GM18951 (cell line): ENCODE data around the gene SH3GL1.
"Not testable (repeated sequence)": the region's sequence is repeated elsewhere in the genome, so short reads cannot be mapped to it uniquely, and the experiment has no call there.

Experiments used
- POLR2A ChIP-seq: IDR thresholded peaks from 4 replicates; pipeline ENCODE4 v1.6.1; 2011; ENCODE audit warnings: mild to moderate bottlenecking; ENCODE audit not compliant: insufficient read length, insufficient read depth; ENCODE audit errors: extremely low read depth
- in situ Hi-C: fragments of 300-500 bp; cut with MboI; formaldehyde crosslinking; loops from one replicate; pipeline ENCODE4 v1.12.0; 2022; ENCODE audit warnings: low sequenced_read_pairs, mixed read lengths, inconsistent platforms; ENCODE audit not compliant: unreplicated experiment

The SH3GL1 gene

DNA sequence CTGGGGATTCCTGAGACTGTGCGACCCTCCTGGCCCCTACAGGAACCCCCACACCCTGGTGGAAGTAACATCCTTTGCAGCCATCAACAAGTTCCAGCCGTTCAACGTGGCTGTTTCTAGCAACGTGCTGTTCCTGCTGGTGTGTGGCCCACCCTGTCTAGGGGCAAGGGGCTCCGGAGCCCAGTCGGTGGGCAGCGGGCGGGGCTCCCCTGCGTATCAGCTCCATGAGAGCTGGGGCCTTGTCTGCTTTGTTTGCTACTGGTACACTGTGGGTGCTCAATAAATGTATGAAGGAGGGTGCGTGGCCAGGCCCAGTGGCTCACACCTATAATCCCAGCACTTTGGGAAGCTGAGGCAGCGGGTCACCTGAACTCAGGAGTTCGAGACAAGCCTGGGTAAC, 46.1 kb downstream of the SH3GL1 start:
- in situ Hi-C loops, result no loop called here
- TF ChIP-seq POLR2A, result no peak

DNA sequence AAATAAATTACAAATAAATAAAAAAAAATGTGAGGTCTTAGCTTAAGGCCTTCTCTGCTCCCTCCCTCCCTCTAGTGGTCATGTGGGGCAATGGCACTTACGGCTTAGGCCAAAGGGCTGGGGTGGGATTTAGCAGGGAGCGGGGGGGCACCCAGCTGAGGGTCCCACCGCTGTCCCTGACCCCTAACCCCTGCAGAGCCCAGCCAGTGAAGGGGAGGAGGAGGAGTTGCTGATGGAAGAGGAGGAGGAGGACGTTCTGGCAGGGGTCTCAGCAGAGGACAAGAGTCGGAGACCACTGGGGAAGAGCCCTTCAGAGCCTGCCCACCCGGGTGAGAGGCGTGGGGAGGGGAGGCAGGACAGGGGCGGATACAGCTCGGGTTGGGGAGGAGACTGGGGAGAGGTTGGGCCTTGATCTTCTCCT, 47.6 kb downstream of the SH3GL1 start:
- TF ChIP-seq POLR2A, result no peak
- in situ Hi-C loops, result no loop called here

DNA sequence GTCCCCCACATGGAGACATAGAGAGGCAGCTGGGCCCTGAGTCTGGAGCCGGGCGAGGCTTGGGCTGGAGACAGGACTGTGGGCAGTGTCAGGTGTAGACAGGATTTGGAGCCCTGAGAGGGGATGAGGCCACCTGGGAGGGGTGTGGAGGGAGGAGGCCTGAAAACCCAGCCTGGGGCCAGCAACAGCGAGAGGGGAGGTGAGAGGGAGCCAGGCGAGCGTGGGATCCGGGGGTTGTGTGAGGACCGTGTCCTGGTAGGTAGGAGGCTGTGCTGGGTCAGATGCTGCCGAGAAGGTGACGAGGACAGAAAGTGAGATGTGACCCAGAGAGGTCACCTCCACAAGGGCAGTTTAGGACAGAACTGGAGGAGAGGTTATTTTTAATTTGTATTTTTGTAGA, 49.6 kb downstream of the SH3GL1 start:
- no peak for TF ChIP-seq POLR2A
- in situ Hi-C loops, result no loop called here

DNA sequence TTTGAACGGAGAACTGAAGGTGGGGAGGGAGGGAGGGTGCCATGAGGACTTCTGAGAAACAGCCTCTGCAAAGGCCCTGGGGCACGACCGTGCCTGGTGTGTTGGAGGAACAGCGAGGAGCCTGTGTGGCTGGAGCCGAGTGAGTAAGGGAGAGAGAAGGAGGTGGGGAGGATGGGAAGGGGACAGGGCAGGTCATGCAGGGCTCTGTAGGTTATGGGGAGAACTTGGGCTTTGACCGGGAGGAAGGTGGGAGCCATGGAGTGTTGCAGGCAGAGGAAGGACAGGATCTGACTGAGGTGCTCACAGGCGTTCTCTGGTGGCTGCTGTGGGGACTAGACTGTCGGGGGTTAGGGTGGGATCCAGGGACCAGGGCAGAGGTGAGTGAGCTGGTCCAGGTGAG, 50.2 kb downstream of the SH3GL1 start:
- TF ChIP-seq POLR2A, result no peak
- in situ Hi-C loops, result no loop called here

DNA sequence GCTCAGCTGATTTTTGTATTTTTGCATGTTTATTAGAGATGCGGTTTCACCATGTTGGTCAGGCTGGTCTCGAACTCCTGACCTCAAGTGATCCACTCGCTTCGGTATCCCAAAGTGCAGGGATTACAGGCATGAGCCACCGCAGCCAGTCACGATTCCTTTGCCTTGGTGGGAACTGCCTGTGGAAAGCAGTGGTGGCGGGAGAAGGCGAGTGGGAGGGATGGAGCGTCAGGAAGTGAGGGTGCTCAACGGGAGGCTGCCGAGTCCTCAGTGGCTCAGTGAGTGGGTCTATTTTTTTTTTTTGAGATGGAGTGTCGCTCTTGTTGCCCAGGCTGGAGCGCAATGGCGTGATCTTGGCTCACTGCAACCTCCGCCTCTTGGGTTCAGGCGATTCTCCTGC, 51.1 kb downstream of the SH3GL1 start:
- in situ Hi-C loops, result not testable (repeated sequence)

DNA sequence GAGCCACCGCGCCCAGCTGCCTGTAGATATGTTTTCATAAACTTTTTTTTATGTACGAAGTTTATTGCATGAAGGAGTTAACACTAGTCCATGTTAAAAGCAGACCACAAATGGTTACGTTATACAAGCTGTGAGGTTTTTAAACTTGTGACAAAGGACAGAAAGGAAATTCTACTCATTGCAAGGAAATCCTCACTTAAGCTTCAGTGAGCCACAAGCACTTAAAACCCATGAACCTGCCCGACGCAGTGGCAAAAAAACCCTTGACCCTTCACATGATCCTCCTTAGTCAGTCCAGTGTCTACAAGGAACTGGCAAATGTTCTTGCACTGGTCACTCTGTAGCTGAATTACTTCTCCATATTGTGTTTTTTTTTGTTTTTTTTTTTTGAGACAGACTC, 52.8 kb downstream of the SH3GL1 start:
- no peak for TF ChIP-seq POLR2A
- in situ Hi-C loops, result no loop called here

DNA sequence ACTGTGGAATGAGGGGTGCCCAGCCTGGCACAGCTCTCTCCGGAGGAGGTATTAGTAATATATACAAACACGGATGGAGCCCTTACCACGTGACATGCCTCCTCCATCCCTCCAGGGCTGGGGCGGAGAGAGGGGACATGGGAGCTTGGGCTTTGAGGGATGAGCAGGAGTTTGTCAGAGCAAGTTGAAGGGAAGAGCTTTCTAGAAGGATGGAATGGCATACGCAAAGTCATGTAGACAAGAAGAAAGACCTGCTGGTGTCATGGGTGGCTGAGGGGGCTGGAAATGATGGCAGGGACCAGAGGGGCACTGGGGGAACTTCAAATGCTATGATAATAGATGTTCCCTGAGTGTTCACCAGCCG, 54.3 kb downstream of the SH3GL1 start:
- in situ Hi-C loops, result no loop called here

DNA sequence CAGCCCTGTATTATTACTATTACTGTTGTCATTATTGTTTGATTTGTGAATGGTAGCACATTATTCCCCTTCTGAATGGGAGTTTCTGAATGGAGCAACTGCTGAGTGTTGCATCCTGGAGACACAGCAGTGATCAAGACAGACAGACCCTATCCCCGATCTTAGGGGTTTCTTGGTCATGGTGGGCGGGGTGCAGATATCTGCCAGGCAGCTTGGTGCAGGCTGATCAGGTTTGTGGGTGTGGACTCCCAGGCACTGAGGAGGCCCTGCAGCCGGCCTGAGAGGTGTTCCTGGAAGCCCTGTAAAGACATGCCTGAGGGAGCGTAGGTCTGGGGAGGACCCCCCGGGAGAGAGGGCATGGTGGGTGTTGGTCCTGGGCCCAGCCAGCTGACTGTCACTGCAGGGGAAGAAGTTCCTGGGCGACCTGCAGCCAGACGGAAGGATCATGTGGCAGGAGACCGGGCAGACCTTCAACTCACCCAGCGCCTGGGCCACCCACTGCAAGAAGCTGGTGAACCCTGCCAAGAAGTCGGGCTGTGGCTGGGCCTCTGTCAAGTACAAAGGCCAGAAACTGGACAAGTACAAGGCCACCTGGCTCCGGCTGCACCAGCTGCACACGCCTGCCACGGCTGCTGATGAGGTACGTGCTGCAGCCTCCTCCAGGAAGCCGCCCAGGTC, 54.9 kb downstream of the SH3GL1 start:
- no peak for TF ChIP-seq POLR2A
- in situ Hi-C loops, result no loop called here

More for the DNA sequence above, 54.3 kb downstream of the SH3GL1 start:
- TF ChIP-seq POLR2A, result no peak

DNA sequence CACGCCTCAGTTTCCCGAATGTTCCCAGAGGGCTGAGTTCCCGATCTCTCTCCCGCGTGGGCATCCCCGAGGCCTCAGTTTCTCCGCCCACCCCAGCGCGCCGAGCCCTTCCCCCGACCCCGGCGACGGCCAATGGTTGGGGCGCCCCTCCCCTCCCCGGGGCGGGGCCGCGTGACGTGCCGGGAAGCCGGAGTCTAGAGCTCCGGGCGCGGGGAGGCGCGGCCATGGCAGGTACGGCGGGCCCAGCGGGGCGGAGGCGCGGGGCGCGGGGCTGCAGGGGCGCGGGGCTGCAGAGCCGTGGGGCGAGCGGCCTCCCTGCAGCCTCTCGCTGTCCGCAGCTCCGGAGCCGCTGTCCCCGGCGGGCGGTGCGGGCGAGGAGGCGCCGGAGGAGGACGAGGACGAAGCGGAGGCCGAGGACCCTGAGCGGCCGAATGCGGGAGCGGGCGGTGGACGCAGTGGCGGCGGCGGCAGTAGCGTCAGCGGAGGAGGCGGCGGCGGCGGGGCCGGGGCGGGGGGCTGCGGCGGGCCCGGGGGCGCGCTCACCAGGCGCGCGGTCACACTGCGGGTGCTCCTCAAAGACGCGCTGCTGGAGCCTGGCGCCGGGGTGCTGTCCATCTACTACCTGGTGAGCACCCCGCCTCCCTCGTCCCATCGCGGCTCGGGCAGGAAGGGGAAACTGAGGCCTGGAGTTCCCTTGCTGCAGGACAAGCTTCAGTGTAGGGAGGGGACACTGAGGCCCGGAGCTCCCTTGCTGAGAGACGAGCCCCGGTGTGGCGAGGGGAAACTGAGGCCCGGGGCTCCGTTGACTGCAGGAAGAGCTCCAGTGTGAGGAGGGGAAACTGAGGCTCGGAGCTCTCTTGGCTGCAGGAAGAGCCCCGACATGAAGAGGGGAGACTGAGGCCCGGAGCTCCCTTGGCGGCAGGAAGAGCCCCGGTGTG, 56.7 kb downstream of the SH3GL1 start, which contains the start of gene MPND:
TSS of gene MPND (plus strand) at position 193 of the 938 bp plus-strand sequence. CDS start at position 225, 32 bp downstream.
- in situ Hi-C loops, result no loop called here
- no peak for TF ChIP-seq POLR2A

DNA sequence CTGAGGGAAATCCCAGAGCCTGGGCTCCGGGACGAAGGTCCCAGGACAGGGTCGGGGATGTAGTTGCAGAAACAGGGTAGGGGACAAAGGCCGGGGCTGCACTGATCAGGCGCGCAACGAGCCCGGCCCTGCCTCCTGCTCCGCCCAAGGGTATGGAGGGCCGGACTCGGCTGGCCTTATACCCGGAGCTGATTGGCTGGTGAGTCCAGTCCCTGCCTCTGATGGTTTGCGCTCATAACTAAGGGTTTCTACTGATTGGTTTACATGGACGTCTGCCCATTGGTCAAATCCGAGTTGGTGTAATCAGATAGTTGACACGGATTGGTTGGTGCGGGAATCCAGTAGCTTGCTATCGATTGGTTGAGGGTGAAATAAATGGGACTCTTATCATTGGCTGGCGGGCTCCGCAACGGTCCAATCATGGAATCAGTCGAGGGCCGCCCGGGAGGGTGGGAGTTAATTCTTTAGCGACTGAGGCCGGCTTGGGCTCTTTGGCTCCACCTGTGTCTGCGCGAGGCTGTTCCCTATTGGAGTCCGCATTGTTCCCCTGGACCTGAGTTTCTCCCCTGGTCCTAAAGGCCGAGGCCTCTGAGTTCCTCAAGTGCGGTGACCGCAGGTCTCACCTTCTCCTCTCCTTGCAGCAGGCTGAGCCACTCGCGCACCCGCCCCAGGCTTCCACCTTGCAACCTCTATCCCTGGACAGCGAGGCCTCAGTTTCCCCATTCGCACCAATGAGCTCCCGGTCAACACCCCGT, 57.6 kb downstream of the SH3GL1 start:
- peak; percentile 96 for TF ChIP-seq POLR2A
- in situ Hi-C loops, result no loop called here

DNA sequence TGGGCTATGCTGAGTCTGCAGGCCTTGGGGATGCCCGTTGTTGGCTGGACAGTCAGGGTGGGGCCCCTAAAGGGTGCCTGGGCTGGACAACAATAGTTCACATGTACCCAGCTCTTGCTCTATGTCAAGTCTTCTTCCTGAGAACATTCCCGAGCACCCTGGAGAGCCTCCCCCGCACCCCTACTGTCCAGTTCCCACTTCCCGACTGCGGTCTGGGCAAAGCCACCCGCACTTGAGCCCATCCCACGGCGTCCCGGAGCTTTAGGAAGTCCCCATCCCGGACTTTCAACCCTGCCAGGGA, 58.1 kb downstream of the SH3GL1 start:
- in situ Hi-C loops, result no loop called here
- no peak for TF ChIP-seq POLR2A

DNA sequence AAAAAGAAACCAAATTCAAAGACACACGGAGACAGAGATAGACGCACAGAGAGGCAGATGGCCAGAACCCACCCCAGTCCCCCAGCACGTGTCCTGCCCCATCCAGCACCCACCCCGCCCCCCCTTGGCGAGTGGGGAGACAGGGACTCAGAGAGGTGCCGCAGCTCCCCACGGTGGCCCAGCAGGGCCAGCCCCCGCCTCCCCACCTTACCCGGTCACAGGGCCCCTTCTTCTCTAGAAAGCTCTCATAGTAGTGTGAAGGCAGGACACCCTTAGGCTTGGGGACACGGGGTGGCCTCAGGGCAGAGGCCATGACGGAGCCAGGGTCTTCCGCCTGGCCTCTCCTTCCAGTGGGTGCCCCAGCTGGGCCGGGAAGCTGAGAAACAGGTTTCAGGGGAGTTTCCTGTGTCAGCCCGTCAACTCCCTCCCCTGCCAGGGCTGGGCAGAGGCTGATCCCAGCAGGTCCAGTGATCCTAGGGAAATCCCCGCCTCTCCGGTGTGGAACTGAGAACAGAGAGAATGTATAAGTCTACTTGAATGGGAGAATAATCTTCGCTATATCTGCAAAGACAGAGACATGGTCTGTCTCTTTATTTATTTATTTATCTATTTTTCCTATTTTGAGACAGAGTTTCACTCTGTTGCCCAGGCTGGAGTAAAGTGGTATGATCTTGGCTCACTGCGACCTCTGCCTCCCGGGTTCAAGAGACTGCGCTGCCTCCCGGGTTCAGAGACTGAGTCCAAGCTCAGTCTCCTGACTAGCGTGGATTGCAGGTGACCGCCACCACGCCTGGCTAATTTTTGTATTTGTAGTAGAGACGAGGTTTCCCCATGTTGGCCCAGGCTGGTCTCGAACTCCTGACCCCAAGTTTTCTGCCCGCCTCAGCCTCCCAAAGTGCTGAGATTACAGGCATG, 61.6 kb downstream of the SH3GL1 start, which contains the start of gene STAP2:
TSS of gene STAP2 (minus strand) at position 387 of the 915 bp plus-strand sequence. CDS start at position 313, 74 bp downstream.
- in situ Hi-C loops, result no loop called here
- TF ChIP-seq POLR2A, result peak; percentile 47
